Caki2 (cell line): Measurements from ENCODE around the gene FGFBP2. TPM values are rescaled to one million over a fixed set of nuclear protein-coding genes. Genes with fewer than 3 reads are reported as not detected.

Experiments used
- DNase-seq: peaks from one replicate; pipeline ENCODE4 v3.0.0-alpha.2; 2015; ENCODE audit warnings: low read depth
- in situ Hi-C: cut with HindIII; loops from 2 replicates; pipeline ENCODE4 v1.10.0; 2016; ENCODE audit warnings: low sequenced_read_pairs, low pct_unique_long_range_greater_than_20kb, mixed read lengths
- total RNA-seq: library from RNA; depleted of rRNA; stranded (reverse); fragments of >200 nt; shearing (Covaris generic); gene quantifications from 2 replicates; pipeline ENCODE4 v1.2.3, GENCODE V29; 2014; ENCODE audit warnings: low replicate concordance; rRNA removed

The FGFBP2 gene
- not detected in 2 replicates for total RNA-seq

- in situ Hi-C loops: no loop called here
- DNase-seq: peak; percentile 33
These were observed at the start of gene FGFBP2 for GRCh38 chr4:15963001-15963451. FGFBP2 (minus strand) TSS chr4:15963175; CDS start chr4:15963129, 46 bp downstream.

DNA sequence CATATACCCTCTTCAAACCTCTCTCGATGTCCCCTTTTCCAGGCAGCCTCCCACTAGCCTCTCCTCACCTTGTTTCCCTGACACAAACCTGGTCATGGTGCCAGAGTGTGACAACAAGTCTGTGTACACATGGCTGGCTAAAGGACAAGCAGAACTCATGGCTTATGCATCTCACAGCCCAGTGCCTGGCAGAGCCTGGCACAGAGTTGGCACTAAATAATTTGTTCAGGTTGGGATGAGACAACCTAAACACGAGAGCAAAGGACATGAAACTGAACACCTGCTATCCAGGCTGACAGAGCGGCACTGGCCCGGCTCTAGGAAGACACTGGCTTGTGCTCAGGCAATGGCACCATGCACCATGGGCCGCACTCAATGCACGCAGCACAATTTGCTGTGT, 48.2 kb upstream of the FGFBP2 start:
- in situ Hi-C loops: no loop called here
- DNase-seq: no peak

DNA sequence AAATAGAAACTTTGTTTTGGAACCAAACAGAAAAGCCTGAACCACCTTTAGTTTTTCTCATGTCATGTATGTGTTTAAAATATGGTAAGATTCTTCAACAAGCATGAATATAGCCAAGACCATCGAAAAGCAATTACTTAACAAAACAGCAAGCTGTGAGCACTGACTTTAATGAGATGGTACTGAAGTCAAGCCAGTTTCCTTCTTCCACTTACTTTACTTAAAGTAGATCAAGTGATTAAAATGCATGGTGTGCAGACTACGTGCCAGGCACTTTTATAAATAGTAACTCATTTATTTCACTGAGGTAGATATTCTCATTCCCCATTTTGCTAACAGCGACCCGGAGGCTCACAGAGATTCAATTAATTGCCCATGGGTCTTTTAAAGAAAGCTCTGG, 46.2 kb upstream of the FGFBP2 start:
- in situ Hi-C loops: no loop called here
- no peak for DNase-seq

DNA sequence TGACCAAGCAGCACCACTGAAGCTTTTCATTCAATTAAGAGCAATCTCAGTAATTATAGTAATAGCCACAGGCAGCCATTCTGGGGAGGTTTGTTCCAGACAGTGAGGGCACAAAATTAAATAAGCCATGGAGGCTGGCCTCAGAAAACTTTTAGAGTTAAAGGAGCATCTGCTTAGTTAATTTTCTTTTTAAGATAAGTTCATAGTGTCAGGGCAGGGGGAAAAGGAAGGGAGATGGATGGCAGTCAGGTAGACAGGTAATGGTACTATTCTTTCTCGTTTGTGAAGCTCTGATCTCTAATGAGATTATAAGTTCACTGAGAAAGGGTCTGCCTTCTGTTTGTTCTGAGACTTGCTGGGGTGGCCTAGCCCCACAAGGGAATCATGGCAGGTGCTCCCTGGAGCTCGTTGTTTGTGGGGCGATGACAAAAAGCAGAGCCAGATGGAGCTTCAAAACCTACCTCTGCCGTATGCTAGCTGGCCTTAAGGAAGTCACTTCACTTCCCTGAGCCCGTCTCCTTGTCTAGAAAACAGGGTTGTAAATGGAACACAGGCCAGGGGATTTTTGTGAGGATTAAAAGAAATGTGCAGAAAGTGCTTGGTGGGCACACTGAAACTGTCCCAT, 44.6 kb upstream of the FGFBP2 start:
- in situ Hi-C loops: no loop called here

DNA sequence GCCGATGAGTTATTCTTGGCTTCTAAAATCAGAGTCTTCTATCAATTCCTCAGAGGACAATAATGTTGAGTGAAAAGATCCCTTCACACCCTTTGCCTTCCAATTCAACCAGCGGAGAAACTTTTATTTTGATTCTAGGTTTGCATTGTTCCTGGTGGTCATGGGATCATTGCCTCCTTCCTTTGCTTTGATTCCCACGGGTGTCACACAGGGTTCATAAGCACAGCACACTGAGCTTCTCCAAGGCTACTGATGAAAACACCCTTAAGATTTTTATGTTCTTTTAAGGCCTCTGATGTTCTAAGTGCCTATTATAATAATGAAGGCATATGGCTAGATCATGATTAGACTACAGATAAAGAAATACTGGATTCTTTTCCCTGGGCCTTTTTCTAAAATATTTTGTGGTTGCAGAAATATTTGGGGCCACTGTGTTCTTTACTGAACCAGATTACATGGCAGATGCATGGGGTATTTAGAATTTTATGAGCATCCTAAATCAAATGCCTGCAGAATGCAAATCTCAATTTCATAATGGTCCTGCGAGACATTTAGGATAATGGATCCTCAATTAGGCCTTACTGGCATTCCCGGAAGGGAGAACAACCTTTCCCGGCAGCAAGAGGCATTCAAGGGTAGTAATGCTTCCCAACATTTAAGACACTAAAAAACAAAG, 43.9 kb upstream of the FGFBP2 start:
- DNase-seq: no peak
- in situ Hi-C loops: no loop called here

More for the DNA sequence above, 44.6 kb upstream of the FGFBP2 start:
- no peak for DNase-seq

DNA sequence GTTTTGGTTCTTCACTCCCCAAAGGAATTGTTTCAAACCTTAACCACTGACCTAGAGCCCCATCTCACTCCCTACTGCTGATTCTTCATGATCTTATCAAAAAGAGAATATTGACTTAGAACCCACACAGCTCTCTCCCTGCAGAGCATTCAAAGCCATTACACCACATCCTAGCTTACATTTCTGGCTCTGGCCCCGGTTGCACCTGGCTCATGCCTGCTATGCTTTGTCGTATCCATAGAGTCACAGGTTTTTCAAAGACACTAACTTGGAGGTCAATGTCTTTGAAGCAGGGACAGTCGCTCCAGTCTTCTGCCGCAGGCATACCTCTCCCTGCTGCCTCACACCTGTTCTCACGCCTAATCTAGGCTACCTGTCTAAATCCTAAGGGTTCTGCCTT, 42.7 kb upstream of the FGFBP2 start:
- in situ Hi-C loops: no loop called here
- DNase-seq: no peak

DNA sequence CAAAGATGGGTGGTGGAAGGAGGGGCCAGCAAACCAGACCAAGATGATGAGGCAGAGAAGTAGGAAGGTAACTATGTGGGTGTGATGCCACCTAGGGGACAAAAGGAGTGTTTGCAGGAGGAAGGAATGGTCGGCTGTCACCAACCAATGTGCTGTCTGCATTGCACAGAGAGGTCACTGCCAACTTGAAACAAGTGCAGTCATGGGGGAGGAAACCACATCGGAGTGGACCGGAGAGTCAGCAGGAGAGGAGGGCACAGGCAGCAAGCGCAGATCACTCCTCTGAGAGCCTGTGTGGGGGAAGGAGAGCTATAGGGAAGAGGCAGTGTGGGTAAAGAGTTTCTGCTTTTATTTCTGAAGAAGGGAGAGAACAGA, 38.5 kb upstream of the FGFBP2 start:
- in situ Hi-C loops: no loop called here
- DNase-seq: peak; percentile 77

DNA sequence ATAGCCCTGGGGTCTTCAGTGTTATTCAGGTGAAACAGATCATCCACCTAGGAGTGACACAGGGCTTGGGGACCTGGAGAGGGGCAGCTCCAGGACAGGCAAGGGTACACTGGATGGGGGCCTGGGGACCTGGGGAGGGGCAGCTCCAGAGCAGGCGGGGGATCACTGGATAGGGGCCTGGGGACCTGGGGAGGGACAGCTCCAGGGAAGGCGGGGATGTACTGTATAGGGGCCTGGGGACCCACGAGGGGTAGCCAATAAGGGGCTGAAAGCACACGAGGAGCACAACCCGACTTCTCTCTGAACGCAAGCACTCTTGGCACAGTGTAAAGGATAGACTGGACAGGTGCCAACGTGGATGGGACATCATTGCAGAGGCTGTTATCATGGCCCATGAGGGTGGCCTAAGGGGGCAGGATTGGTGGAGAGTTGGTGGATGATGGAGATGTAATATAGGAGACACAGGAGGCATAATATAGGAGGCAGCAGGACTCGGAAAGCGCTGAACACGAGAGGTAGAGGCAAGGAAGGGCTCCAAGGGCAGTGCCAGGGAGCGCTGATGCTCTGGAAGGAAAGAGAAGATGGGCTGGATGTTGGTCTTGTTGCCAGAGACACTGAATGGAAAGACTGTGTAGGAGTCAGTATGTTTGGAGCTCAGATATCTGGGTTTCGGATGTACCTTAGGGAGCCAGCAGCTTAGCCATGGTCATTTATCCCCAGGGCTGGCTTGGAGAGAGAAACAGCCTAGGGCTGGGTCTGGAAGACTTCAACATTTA, 37.9 kb upstream of the FGFBP2 start:
- in situ Hi-C loops: no loop called here
- no peak for DNase-seq

- DNase-seq: no peak
- in situ Hi-C loops: no loop called here
These were observed 33.8 kb upstream of the FGFBP2 start for GRCh38 chr4:15996773-15997172.

- DNase-seq: no peak
- in situ Hi-C loops: no loop called here
These were observed 32.9 kb upstream of the FGFBP2 start for GRCh38 chr4:15995826-15996225.

DNA sequence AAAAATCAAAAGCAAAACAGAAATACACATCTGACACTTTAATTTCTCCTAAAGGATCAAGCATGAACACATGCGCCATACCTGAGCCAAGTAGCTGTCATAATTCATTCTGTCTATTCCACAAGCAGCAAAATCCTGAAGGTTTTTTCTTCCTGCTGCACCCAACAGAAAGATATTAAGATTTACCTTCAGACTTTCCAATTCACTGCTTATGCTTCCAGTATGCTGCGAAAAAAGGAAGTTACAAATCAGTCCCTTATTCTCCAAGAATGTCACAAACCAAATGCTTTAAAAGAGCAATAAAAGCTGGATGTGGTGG, 29.2 kb upstream of the FGFBP2 start:
- in situ Hi-C loops: no loop called here
- DNase-seq: no peak

- no peak for DNase-seq
- in situ Hi-C loops: no loop called here
These were observed 27.8 kb upstream of the FGFBP2 start for GRCh38 chr4:15990570-15991285.

GRCh38 chr4:15989424-15989823, 26.4 kb upstream of the FGFBP2 start:
- no peak for DNase-seq
- in situ Hi-C loops: no loop called here

- DNase-seq: no peak
- in situ Hi-C loops: no loop called here
These were observed 25.2 kb upstream of the FGFBP2 start for GRCh38 chr4:15988222-15988621.

DNA sequence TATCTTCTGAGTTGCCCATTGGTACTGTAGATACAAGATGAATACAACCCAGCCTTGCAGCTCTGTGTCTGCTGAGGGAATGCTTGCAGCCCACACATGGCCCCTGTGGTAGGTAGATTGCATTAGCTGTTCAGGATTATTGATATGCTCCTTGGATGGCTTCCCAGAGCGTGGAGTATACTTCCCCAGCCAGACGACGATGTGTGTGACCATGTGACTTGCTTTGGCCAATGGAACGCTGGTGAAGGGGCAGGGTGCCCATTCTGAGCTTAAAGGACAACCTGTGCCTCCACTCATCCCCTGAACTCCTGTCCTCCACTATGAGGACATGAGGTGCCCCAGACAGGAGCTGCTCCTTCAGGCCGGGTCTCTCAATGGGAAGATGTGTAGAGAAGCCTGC, 23.9 kb upstream of the FGFBP2 start:
- no peak for DNase-seq
- in situ Hi-C loops: no loop called here

DNA sequence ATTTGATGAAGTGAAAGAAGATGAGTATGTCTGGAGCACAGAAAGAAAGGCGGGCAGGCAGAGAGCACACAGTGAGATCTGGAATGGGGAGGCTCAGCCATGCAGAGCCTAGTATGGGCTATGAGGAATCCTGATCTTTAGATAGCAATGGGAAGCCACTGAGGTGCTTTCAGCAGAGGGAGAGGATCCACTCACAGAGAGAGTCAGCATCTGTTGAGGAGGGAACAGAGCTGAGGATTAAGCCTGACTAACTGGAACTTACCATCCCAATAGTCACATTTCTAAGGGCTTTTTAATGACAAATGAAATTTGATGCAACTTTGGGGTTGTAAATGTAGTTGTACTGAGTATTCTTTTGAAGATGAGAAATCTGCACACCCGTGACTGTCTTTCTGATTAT, 20.6 kb upstream of the FGFBP2 start:
- in situ Hi-C loops: no loop called here

GRCh38 chr4:15982842-15983524, 20.0 kb upstream of the FGFBP2 start:
- peak; percentile 14 for DNase-seq
- in situ Hi-C loops: no loop called here

More for the DNA sequence above, 20.6 kb upstream of the FGFBP2 start:
- DNase-seq: no peak
